ENCODE data around the gene OR10A4. TPM values are rescaled to one million over a fixed set of nuclear protein-coding genes. Genes with fewer than 3 reads are reported as not detected.
A peak's percentile ranks its signal among the peaks of the same experiment; 100 is the strongest.

The OR10A4 gene
- total and polyA plus RNA-seq, 2 donors (not counting 3 experiments of a cell fraction or from before 2014, with no cell fraction given): not detected

DNA sequence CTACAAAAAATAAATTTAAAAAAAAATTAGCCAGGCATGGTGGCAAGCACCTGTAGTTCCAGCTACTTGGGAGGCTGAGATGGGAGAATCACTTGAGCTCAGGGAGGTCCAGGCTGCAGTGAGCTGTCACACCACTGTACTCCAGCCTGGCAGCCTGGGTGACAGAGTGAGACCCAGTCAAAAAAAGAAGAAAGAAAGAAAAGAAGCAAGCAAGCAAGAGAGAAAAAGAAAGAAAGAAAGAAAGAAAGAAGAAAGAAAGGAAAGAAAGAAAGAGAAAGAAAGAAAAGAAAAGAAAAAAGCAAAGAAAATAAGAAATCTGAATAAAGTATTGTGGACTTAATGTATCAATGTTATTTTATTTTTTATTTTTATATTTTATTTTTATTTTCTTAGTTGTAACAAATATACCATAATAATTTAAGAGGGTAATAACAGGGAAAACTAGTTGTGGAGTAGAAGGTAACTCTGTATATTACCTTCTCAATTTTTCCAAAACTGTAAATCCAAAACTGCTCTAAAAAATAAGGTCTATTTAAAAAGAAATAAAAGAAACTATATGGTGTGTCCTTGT is 48.7 kb downstream of the OR10A4 start:
- no peak overlapping the region for H3K4me2 ChIP-seq (ENCODE audit: insufficient read depth, low read length)
- no peak overlapping the region for H2AFZ ChIP-seq (ENCODE audit: low read depth, low read length)
- dilution Hi-C loops (cut with MboI; ENCODE audit: extremely low pct_ligation_motif_present, low sequenced_read_pairs): no loop called here
- H3K4me3 ChIP-seq (replicated peaks in 1 of 3; ENCODE audit: insufficient read depth in 1 of 3, low read depth in 1 of 3, low read length in 3 of 3): no peak overlapping the region
- H3K9ac ChIP-seq (replicated peaks; ENCODE audit: extremely low read depth, insufficient read depth, low read length): no peak overlapping the region
- ChIA-PET CTCF (interaction anchor here (1.1 to 1.8 kb wide), 3 partner anchors 13 to 173 kb away, joined by 3 to 5 read pairs (median 3); no protein-coding TSS in a partner anchor), POLR2A (no interaction called here)
- intact Hi-C loops (cut with micrococcal nuclease): loop anchor here (5.0 kb wide), 1 partner anchor 67 kb away; no protein-coding TSS in a partner anchor
- BruUV-seq (replicated peaks): no TSS peak
- TF ChIP-seq EZH2 (IDR thresholded peaks at IDR 0.05; ENCODE audit: borderline replicate concordance, low read depth, low read length, severe bottlenecking): no peak
- TF ChIP-seq, protein P1, sequence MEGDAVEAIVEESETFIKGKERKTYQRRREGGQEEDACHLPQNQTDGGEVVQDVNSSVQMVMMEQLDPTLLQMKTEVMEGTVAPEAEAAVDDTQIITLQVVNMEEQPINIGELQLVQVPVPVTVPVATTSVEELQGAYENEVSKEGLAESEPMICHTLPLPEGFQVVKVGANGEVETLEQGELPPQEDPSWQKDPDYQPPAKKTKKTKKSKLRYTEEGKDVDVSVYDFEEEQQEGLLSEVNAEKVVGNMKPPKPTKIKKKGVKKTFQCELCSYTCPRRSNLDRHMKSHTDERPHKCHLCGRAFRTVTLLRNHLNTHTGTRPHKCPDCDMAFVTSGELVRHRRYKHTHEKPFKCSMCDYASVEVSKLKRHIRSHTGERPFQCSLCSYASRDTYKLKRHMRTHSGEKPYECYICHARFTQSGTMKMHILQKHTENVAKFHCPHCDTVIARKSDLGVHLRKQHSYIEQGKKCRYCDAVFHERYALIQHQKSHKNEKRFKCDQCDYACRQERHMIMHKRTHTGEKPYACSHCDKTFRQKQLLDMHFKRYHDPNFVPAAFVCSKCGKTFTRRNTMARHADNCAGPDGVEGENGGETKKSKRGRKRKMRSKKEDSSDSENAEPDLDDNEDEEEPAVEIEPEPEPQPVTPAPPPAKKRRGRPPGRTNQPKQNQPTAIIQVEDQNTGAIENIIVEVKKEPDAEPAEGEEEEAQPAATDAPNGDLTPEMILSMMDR (IDR thresholded peaks at IDR 0.05; ENCODE audit: extremely low read depth in 1 of 2, insufficient read depth in 1 of 2, low read depth in 1 of 2, low read length in 2 of 2): no peak
- no peaks in the 10 kb centered on the region for H3K36me3 ChIP-seq (ENCODE audit: control insufficient read depth in 2 of 2, extremely low read depth in 1 of 2, insufficient read depth in 2 of 2, low read length in 2 of 2)
- DNase-seq (ENCODE audit: low read depth, low spot score): no peak
- no peaks in the 10 kb centered on the region for H3K9me1 ChIP-seq (replicated peaks; ENCODE audit: control insufficient read depth, extremely low read depth, insufficient read depth, low read length)
- H3K27ac ChIP-seq (ENCODE audit: insufficient read depth, low read depth, low read length): no peak overlapping the region
- FAIRE-seq: no peak
- peaks cover 5% of the 10 kb centered on the region for H3K79me2 ChIP-seq (ENCODE audit: control insufficient read depth, insufficient read depth, low read length)
- no peaks in the 10 kb centered on the region for H3K9me3 ChIP-seq (replicated peaks; ENCODE audit: control insufficient read depth, insufficient read depth, low read length)
- peaks cover 13% of the 10 kb centered on the region for H3K4me1 ChIP-seq (ENCODE audit: control insufficient read depth, extremely low read depth, insufficient read depth, low read length)
- no peaks in the 10 kb centered on the region for H3K27me3 ChIP-seq (ENCODE audit: control insufficient read depth in 2 of 2, insufficient read depth in 2 of 2, low read length in 2 of 2)
- no peaks in the 10 kb centered on the region for H4K20me1 ChIP-seq (replicated peaks; ENCODE audit: control insufficient read depth, extremely low read depth, insufficient read depth, low read length)

GRCh38 chr11:6925636-6926207 is 49.3 kb downstream of the OR10A4 start:
- CTCF ChIA-PET: interaction anchor here (1.0 to 2.0 kb wide), 7 partner anchors 14 to 353 kb away, joined by 3 to 5 read pairs (median 4); no protein-coding TSS in a partner anchor
- intact Hi-C loops (cut with micrococcal nuclease): loop anchor here (1.0 to 5.0 kb wide), 3 partner anchors 67 to 133 kb away; partner anchors contain the start of genes NLRP14 and ZNF214
- Histone ChIP-seq H3K4me3 (replicated peaks in 1 of 3; ENCODE audit: insufficient read depth in 1 of 3, low read depth in 1 of 3, low read length in 3 of 3) (peak overlapping the region in 2 of 3 experiments; percentile 43 to 88), H2AFZ (ENCODE audit: low read depth, low read length) (peak overlapping the region; percentile 100), H3K9ac (replicated peaks; ENCODE audit: extremely low read depth, insufficient read depth, low read length) (no peak overlapping the region), H3K9me1 (replicated peaks; ENCODE audit: control insufficient read depth, extremely low read depth, insufficient read depth, low read length) (no peaks in the 10 kb centered on the region), H3K9me3 (replicated peaks; ENCODE audit: control insufficient read depth, insufficient read depth, low read length) (no peaks in the 10 kb centered on the region), H3K4me1 (ENCODE audit: control insufficient read depth, extremely low read depth, insufficient read depth, low read length) (peaks cover 13% of the 10 kb centered on the region), H3K79me2 (ENCODE audit: control insufficient read depth, insufficient read depth, low read length) (peaks cover 5% of the 10 kb centered on the region), H3K4me2 (ENCODE audit: insufficient read depth, low read length) (peak overlapping the region; percentile 96), H3K27me3 (ENCODE audit: control insufficient read depth in 2 of 2, insufficient read depth in 2 of 2, low read length in 2 of 2) (no peaks in the 10 kb centered on the region), H3K27ac (ENCODE audit: insufficient read depth, low read depth, low read length) (no peak overlapping the region), H4K20me1 (replicated peaks; ENCODE audit: control insufficient read depth, extremely low read depth, insufficient read depth, low read length) (no peaks in the 10 kb centered on the region), H3K36me3 (ENCODE audit: control insufficient read depth in 2 of 2, extremely low read depth in 1 of 2, insufficient read depth in 2 of 2, low read length in 2 of 2) (no peaks in the 10 kb centered on the region)
- TF ChIP-seq FOS (IDR thresholded peaks at IDR 0.05; ENCODE audit: borderline replicate concordance, insufficient read depth, low read length): no peak
- TF ChIP-seq MYC (IDR thresholded peaks at IDR 0.05; ENCODE audit: low read depth, low read length): no peak
- no peak for TF ChIP-seq EZH2 (IDR thresholded peaks at IDR 0.05; ENCODE audit: borderline replicate concordance, low read depth, low read length, severe bottlenecking)
- no peak for TF ChIP-seq GATA2 (IDR thresholded peaks at IDR 0.05; ENCODE audit: insufficient read depth, insufficient read length, low read depth, low read length)
- no peak for TF ChIP-seq MAX (IDR thresholded peaks at IDR 0.05; ENCODE audit: insufficient read depth, insufficient read length)
- TF ChIP-seq, protein P1 (IDR thresholded peaks at IDR 0.05; ENCODE audit: extremely low read depth in 1 of 2, insufficient read depth in 1 of 2, low read depth in 1 of 2, low read length in 2 of 2): no peak
- TF ChIP-seq POLR2A (IDR thresholded peaks at IDR 0.05; ENCODE audit: low read depth, low read length): no peak
- TF ChIP-seq POLR2AphosphoS5 (IDR thresholded peaks at IDR 0.05; ENCODE audit: insufficient read depth, low read depth, low read length): no peak
- TF ChIP-seq JUN (IDR thresholded peaks at IDR 0.05; ENCODE audit: borderline replicate concordance, insufficient read depth, insufficient read length, low read depth): no peak
- dilution Hi-C loops (cut with MboI; ENCODE audit: extremely low pct_ligation_motif_present, low sequenced_read_pairs): no loop called here
- no TSS peak for BruUV-seq (replicated peaks)
- POLR2A ChIA-PET: no interaction called here
- no peak for FAIRE-seq
- DNase-seq (ENCODE audit: low read depth, low spot score): peak; percentile 26
